ENCODE data around the gene EPS8.

EPS8 gene

GRCh38 chr12:15719230-15719629, 70.0 kb downstream of the EPS8 start:
- Histone ChIP-seq H3K9me3 (replicated peaks; ENCODE audit: insufficient read depth, low read length) (no peaks in the 10 kb centered on the region), H3K27me3 (replicated peaks; ENCODE audit: insufficient read depth, low read length) (no peaks in the 10 kb centered on the region), H3K36me3 (replicated peaks; ENCODE audit: insufficient read depth, low read length) (no peaks in the 10 kb centered on the region), H3K27ac (ENCODE audit: low read length) (no peak overlapping the region), H3K9me2 (replicated peaks; ENCODE audit: insufficient read depth, low read length) (no peaks in the 10 kb centered on the region), H4K20me1 (ENCODE audit: insufficient read depth, low read length) (no peaks in the 10 kb centered on the region), H2AFZ (ENCODE audit: low read length) (no peak overlapping the region), H3K4me3 (ENCODE audit: low read length) (no peak overlapping the region), H3K4me2 (ENCODE audit: low read depth, low read length) (no peak overlapping the region), H3K9ac (ENCODE audit: low read length) (no peak overlapping the region), H3K4me1 (ENCODE audit: low read length) (no peaks in the 10 kb centered on the region), H3K79me2 (ENCODE audit: low read length) (no peaks in the 10 kb centered on the region), H3F3A (ENCODE audit: insufficient read depth, low read length) (no peaks in the 10 kb centered on the region)
- TF ChIP-seq EZH2 (optimal IDR thresholded peaks at IDR 0.05; ENCODE audit: low read depth, low read length) (no peak), CTCF (IDR thresholded peaks at IDR 0.05; ENCODE audit: low read length) (no peak), EZH2phosphoT487 (IDR thresholded peaks at IDR 0.05; ENCODE audit: low read length) (no peak)
- no peak for DNase-seq

GRCh38 chr12:15717940-15718567, 71.1 kb downstream of the EPS8 start:
- Histone ChIP-seq H3K27me3 (replicated peaks; ENCODE audit: insufficient read depth, low read length) (no peaks in the 10 kb centered on the region), H3K9ac (ENCODE audit: low read length) (no peak overlapping the region), H3K36me3 (replicated peaks; ENCODE audit: insufficient read depth, low read length) (no peaks in the 10 kb centered on the region), H3K27ac (ENCODE audit: low read length) (no peak overlapping the region), H4K20me1 (ENCODE audit: insufficient read depth, low read length) (no peaks in the 10 kb centered on the region), H3K4me1 (ENCODE audit: low read length) (no peaks in the 10 kb centered on the region), H2AFZ (ENCODE audit: low read length) (no peak overlapping the region), H3K4me3 (ENCODE audit: low read length) (no peak overlapping the region), H3K9me3 (replicated peaks; ENCODE audit: insufficient read depth, low read length) (no peaks in the 10 kb centered on the region), H3F3A (ENCODE audit: insufficient read depth, low read length) (no peaks in the 10 kb centered on the region), H3K4me2 (ENCODE audit: low read depth, low read length) (no peak overlapping the region), H3K9me2 (replicated peaks; ENCODE audit: insufficient read depth, low read length) (no peaks in the 10 kb centered on the region), H3K79me2 (ENCODE audit: low read length) (no peaks in the 10 kb centered on the region)
- DNase-seq: no peak
- TF ChIP-seq CTCF (IDR thresholded peaks at IDR 0.05; ENCODE audit: low read length): no peak
- TF ChIP-seq EZH2 (optimal IDR thresholded peaks at IDR 0.05; ENCODE audit: low read depth, low read length): no peak
- TF ChIP-seq EZH2phosphoT487 (IDR thresholded peaks at IDR 0.05; ENCODE audit: low read length): no peak

- Histone ChIP-seq H3K4me1 (ENCODE audit: low read length) (no peaks in the 10 kb centered on the region), H3K79me2 (ENCODE audit: low read length) (no peaks in the 10 kb centered on the region), H3K4me2 (ENCODE audit: low read depth, low read length) (no peak overlapping the region), H3K27ac (ENCODE audit: low read length) (no peak overlapping the region), H3K36me3 (replicated peaks; ENCODE audit: insufficient read depth, low read length) (no peaks in the 10 kb centered on the region), H3K4me3 (ENCODE audit: low read length) (no peak overlapping the region), H3K9me3 (replicated peaks; ENCODE audit: insufficient read depth, low read length) (no peaks in the 10 kb centered on the region), H3F3A (ENCODE audit: insufficient read depth, low read length) (no peaks in the 10 kb centered on the region), H3K9me2 (replicated peaks; ENCODE audit: insufficient read depth, low read length) (no peaks in the 10 kb centered on the region), H4K20me1 (ENCODE audit: insufficient read depth, low read length) (no peaks in the 10 kb centered on the region), H3K9ac (ENCODE audit: low read length) (no peak overlapping the region), H3K27me3 (replicated peaks; ENCODE audit: insufficient read depth, low read length) (no peaks in the 10 kb centered on the region), H2AFZ (ENCODE audit: low read length) (no peak overlapping the region)
- TF ChIP-seq CTCF (IDR thresholded peaks at IDR 0.05; ENCODE audit: low read length) (no peak), EZH2phosphoT487 (IDR thresholded peaks at IDR 0.05; ENCODE audit: low read length) (no peak), EZH2 (optimal IDR thresholded peaks at IDR 0.05; ENCODE audit: low read depth, low read length) (no peak)
- DNase-seq: no peak
Measured at GRCh38 chr12:15716581-15716980, 72.6 kb downstream of the EPS8 start.

Data from MM.1S (cell line).